Measurements from ENCODE around the gene PALM2AKAP2.

- no peak for TF ChIP-seq EZH2 (IDR thresholded peaks at IDR 0.05; ENCODE audit: borderline replicate concordance)
- TF ChIP-seq CTCF (IDR thresholded peaks at IDR 0.05; ENCODE audit: poor library complexity) = no peak
Observed at GRCh38 chr9:109737295-109737694, 42.7 kb upstream of the PALM2AKAP2 start.
